Natural killer cell (primary cell): ENCODE results near the gene DGCR2. TPM values are rescaled to one million over a fixed set of nuclear protein-coding genes. Genes with fewer than 3 reads are reported as not detected.
"Not testable (repeated sequence)": the region's sequence is repeated elsewhere in the genome, so short reads cannot be mapped to it uniquely, and the experiment has no call there.

ENCODE experiments used
- ATAC-seq, 3 donors: fragments of 150-1000 bp in 2 of 3; fragments of 200-7000 bp in 1 of 3; cut with Tn5 transposase; 1 replicate in 1 of 3; 2 replicates in 2 of 3; pipeline ENCODE4 v1.10.0; 2021; ENCODE audit warnings: mild to moderate bottlenecking in 2 of 3, moderate library complexity in 2 of 3
- DNase-seq, 2 donors: peaks; one replicate each; pipeline versions ENCODE4 v3.0.0 to v3.0.0-alpha.2; 2013 to 2021; ENCODE audit warnings: mixed read lengths in 1 of 2
- H3K27ac ChIP-seq: one replicate; pipeline ENCODE4 v1.5.1; 2013; ENCODE audit warnings: mild to moderate bottlenecking, low read length
- H3K27me3 ChIP-seq: one replicate; pipeline ENCODE4 v1.6.1; 2013; ENCODE audit warnings: low read length; ENCODE audit not compliant: control insufficient read depth, insufficient read depth
- H3K36me3 ChIP-seq: one replicate; pipeline ENCODE4 v1.6.1; 2013; ENCODE audit warnings: low read length; ENCODE audit not compliant: control insufficient read depth, insufficient read depth
- H3K4me1 ChIP-seq: one replicate; pipeline ENCODE4 v1.6.1; 2013; ENCODE audit warnings: low read length; ENCODE audit not compliant: control insufficient read depth, insufficient read depth
- H3K4me3 ChIP-seq: one replicate; pipeline ENCODE4 v1.5.1; 2013; ENCODE audit warnings: low read length
- H3K9me3 ChIP-seq: one replicate; pipeline ENCODE4 v1.6.1; 2013; ENCODE audit warnings: low read length; ENCODE audit not compliant: control insufficient read depth, insufficient read depth
- H3K27ac Mint-ChIP-seq, 2 donors: one replicate each; pipeline ENCODE4 v1.8.0; 2022; ENCODE audit warnings: mild to moderate bottlenecking in 2 of 2, mixed read lengths in 2 of 2, moderate library complexity in 1 of 2
- H3K27me3 Mint-ChIP-seq, 2 donors: one replicate each; pipeline ENCODE4 v1.8.0; 2022; ENCODE audit warnings: low read depth in 2 of 2, mixed read lengths in 2 of 2
- H3K36me3 Mint-ChIP-seq: one replicate; pipeline ENCODE4 v1.8.0; 2022; ENCODE audit warnings: mixed read lengths
- H3K4me1 Mint-ChIP-seq, 2 donors: one replicate each; pipeline ENCODE4 v1.8.0; 2022; ENCODE audit warnings: mixed read lengths in 2 of 2
- H3K4me3 Mint-ChIP-seq: one replicate; pipeline ENCODE4 v1.8.0; 2022; ENCODE audit warnings: mild to moderate bottlenecking, moderate library complexity, mixed read lengths
- H3K9me3 Mint-ChIP-seq, 2 donors: one replicate each; pipeline ENCODE4 v1.8.0; 2022; ENCODE audit warnings: mixed read lengths in 2 of 2
- CTCF ChIP-seq: fragments of 200-600 bp; IDR thresholded peaks from one replicate; pipeline ENCODE4 v1.8.0; 2022; ENCODE audit warnings: antibody characterized with exemption
- WGBS: methylation state at CpG from one replicate; pipeline ENCODE4 v1.1.7; 2013; ENCODE audit warnings: missing lambda C conversion rate; ENCODE audit not compliant: insufficient coverage; 5-methylcytosine and 5-hydroxymethylcytosine counted together
- intact Hi-C: fragments of 100-400 bp; cut with micrococcal nuclease; formaldehyde crosslinking; loops from one replicate; pipeline ENCODE4 v1.14.2; 2022
- total RNA-seq, 4 donors: library from RNA; stranded (reverse); fragments of 120-200 nt in 1 of 4; gene quantifications; one replicate each; pipeline versions ENCODE4 v1.2.3 to v1.2.4, GENCODE V29; 2013 to 2022

Gene DGCR2
- total RNA-seq, 3 donors from 2014 or later (not counting 1 experiment from before 2014, with no cell fraction given), result 27.5 to 44.1 (median 41.3) TPM

DNA sequence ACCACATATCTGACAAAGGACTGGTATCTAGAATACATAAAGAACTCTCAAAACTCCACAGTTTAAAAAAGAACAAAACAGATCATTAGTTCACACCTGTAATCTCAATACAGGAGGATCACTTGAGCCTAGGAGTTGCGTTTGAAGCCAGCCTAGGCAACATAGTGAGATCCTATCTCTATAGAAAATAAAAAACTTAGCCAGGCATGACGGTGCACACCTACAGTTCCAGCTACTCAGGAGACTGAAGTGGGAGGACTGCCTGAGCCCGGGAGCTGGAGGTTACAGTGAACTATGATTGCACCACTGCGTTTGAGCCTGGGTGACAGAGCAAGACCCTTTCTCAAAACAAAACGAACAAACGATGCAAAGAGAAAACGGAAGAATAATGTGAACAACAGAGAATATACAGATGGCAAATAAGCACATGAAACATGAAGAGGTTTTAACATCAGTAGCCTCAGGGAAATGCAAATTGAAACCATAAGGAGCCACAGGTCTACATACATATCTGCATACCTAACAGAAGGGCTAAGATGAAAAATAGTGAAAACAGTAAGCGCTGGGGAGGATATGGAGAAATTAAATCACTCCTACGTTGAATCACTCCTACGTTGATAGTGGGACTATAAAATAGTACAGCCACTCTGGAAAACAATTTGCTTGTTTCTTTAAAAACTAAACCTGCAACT, 70.7 kb downstream of the DGCR2 start:
- H3K4me3 Mint-ChIP-seq, result no peak overlapping the region
- H3K4me1 Mint-ChIP-seq, result peaks cover 14 to 34% of the 10 kb centered on the region in 2 donors
- peak overlapping the region in 1 of 2 donors; percentile 61 for H3K27ac Mint-ChIP-seq
- H3K27me3 Mint-ChIP-seq, result no peaks in the 10 kb centered on the region
- DNase-seq (no peak), ATAC-seq (no peak)
- 96% methylated on average over 10 of the region's 10 CpGs for WGBS
- Histone ChIP-seq H3K27me3 (no peaks in the 10 kb centered on the region), H3K27ac (no peak overlapping the region), H3K4me3 (no peak overlapping the region), H3K9me3 (no peaks in the 10 kb centered on the region), H3K36me3 (peaks cover 54% of the 10 kb centered on the region), H3K4me1 (no peaks in the 10 kb centered on the region)
- peaks cover 9% of the 10 kb centered on the region for H3K36me3 Mint-ChIP-seq
- no peaks in the 10 kb centered on the region for H3K9me3 Mint-ChIP-seq
- TF ChIP-seq CTCF, result no peak
- intact Hi-C loops, result no loop called here

GRCh38 chr22:19050847-19051246, 71.4 kb downstream of the DGCR2 start:
- 95% methylated on average over 3 of the region's 4 CpGs for WGBS
- H3K36me3 Mint-ChIP-seq, DNase-seq, intact Hi-C loops, H3K27ac ChIP-seq, H3K4me3 Mint-ChIP-seq, H3K9me3 Mint-ChIP-seq, H3K4me1 ChIP-seq, H3K4me3 ChIP-seq, H3K27me3 ChIP-seq, H3K27me3 Mint-ChIP-seq, H3K9me3 ChIP-seq, ATAC-seq: not testable (repeated sequence)
- Mint-ChIP-seq H3K4me1 (peaks cover 14 to 34% of the 10 kb centered on the region in 2 donors), H3K27ac (peak overlapping the region in 1 of 2 donors; percentile 5)
- H3K36me3 ChIP-seq, result peaks cover 58% of the 10 kb centered on the region

- no peaks in the 10 kb centered on the region for H3K27me3 Mint-ChIP-seq
- no peak for DNase-seq
- no peaks in the 10 kb centered on the region for H3K27me3 ChIP-seq
- H3K36me3 ChIP-seq, result peaks cover 65% of the 10 kb centered on the region
- peaks cover 14 to 29% of the 10 kb centered on the region in 2 donors for H3K4me1 Mint-ChIP-seq
- WGBS, result 95% methylated on average over 3 of the region's 3 CpGs
- H3K9me3 ChIP-seq, result no peaks in the 10 kb centered on the region
- ATAC-seq, result no peak
- intact Hi-C loops, result no loop called here
- H3K27ac ChIP-seq, result no peak overlapping the region
- H3K9me3 Mint-ChIP-seq, result no peaks in the 10 kb centered on the region
- H3K36me3 Mint-ChIP-seq, result peaks cover 13% of the 10 kb centered on the region
- peak overlapping the region; percentile 5 to 36 for H3K27ac Mint-ChIP-seq
- TF ChIP-seq CTCF, result no peak
- H3K4me1 ChIP-seq, result no peaks in the 10 kb centered on the region
- no peak overlapping the region for H3K4me3 ChIP-seq
- H3K4me3 Mint-ChIP-seq, result no peak overlapping the region
Observed at GRCh38 chr22:19050117-19050516, 72.1 kb downstream of the DGCR2 start.

GRCh38 chr22:19048531-19048930, 73.7 kb downstream of the DGCR2 start:
- Histone ChIP-seq H3K4me3 (no peak overlapping the region), H3K27me3 (no peaks in the 10 kb centered on the region), H3K36me3 (peaks cover 74% of the 10 kb centered on the region), H3K27ac (no peak overlapping the region), H3K4me1 (no peaks in the 10 kb centered on the region), H3K9me3 (no peaks in the 10 kb centered on the region)
- no peak for ATAC-seq
- no peak overlapping the region for H3K4me3 Mint-ChIP-seq
- no peak for TF ChIP-seq CTCF
- no peaks in the 10 kb centered on the region for H3K9me3 Mint-ChIP-seq
- 97% methylated on average over 5 of the region's 5 CpGs for WGBS
- no peak for DNase-seq
- H3K27me3 Mint-ChIP-seq, result no peaks in the 10 kb centered on the region
- intact Hi-C loops, result no loop called here
- H3K27ac Mint-ChIP-seq, result no peak overlapping the region
- H3K4me1 Mint-ChIP-seq, result peaks cover 3 to 18% of the 10 kb centered on the region in 2 donors
- H3K36me3 Mint-ChIP-seq, result peaks cover 15% of the 10 kb centered on the region
